Fibroblast of the aortic adventitia (primary cell): ENCODE data around the gene DPP6. TPM values are rescaled to one million over a fixed set of nuclear protein-coding genes. Genes with fewer than 3 reads are reported as not detected.

ENCODE experiments used
- DNase-seq: peaks from one replicate; pipeline ENCODE4 v3.0.0-alpha.2; 2010; ENCODE audit warnings: low read depth
- H3K4me3 ChIP-seq: 2 replicates; pipeline ENCODE4 v1.5.1; 2011; ENCODE audit warnings: low read depth, mild to moderate bottlenecking, control low read depth, low read length, moderate library complexity
- total RNA-seq: library from RNA; depleted of rRNA; stranded (reverse); fragments of >200 nt; gene quantifications from 2 replicates; pipeline ENCODE4 v1.2.3, GENCODE V29; 2012; ENCODE audit warnings: low replicate concordance
- TF ChIP-seq, protein P1 (sequence below): IDR thresholded peaks from 2 replicates; pipeline ENCODE4 v1.5.1; 2011; ENCODE audit warnings: mild to moderate bottlenecking, low read length, control low read depth, inconsistent platforms; ENCODE audit not compliant: insufficient read depth

DPP6 gene
- total RNA-seq, 1 donor: not detected

GRCh38 chr7:154646126-154647013 is 594.2 kb downstream of the DPP6 start:
- no peak for DNase-seq
- TF ChIP-seq, protein P1, sequence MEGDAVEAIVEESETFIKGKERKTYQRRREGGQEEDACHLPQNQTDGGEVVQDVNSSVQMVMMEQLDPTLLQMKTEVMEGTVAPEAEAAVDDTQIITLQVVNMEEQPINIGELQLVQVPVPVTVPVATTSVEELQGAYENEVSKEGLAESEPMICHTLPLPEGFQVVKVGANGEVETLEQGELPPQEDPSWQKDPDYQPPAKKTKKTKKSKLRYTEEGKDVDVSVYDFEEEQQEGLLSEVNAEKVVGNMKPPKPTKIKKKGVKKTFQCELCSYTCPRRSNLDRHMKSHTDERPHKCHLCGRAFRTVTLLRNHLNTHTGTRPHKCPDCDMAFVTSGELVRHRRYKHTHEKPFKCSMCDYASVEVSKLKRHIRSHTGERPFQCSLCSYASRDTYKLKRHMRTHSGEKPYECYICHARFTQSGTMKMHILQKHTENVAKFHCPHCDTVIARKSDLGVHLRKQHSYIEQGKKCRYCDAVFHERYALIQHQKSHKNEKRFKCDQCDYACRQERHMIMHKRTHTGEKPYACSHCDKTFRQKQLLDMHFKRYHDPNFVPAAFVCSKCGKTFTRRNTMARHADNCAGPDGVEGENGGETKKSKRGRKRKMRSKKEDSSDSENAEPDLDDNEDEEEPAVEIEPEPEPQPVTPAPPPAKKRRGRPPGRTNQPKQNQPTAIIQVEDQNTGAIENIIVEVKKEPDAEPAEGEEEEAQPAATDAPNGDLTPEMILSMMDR: no peak
- H3K4me3 ChIP-seq: no peak overlapping the region

DNA sequence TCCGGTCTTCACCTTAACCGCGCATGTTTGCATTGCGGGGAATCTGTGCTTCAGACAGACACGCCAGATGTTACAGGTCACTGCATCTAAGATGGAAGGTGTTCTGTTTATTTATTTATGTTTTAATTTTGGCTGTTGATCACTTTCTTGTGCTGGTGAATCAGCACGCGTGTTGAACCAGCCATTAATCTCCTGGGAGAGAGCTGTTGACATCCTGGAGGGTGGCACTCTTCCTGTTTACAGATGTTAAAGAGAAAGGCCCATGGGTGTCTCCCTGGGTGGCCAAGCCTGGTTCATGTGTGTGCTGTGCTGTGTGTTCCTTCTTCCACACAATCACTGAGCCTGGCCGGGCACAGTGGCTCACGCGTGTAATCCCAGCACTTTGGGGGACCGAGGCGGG is 595.4 kb downstream of the DPP6 start:
- H3K4me3 ChIP-seq: no peak overlapping the region
- TF ChIP-seq, protein P1: no peak
- DNase-seq: no peak

DNA sequence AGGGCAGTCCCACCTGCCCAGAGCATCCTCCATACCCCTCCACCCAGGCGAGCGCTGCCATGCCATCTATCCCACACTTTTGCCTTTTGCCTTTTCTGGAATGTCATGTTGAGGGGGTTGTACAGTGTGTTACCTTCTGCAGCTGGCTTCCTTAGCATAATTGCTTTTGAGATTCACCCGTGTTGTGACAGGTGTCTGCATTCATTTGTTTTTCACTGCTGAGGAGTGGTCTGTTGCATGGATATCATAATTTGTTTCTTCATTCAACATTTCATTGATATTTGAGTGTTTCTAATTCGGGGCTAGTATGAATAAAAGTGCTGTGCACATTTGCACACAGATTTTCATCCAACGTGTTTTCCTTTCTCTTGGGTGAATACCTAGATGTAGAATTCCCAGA is 596.8 kb downstream of the DPP6 start:
- TF ChIP-seq, protein P1: no peak
- DNase-seq: no peak
- no peak overlapping the region for H3K4me3 ChIP-seq

DNA sequence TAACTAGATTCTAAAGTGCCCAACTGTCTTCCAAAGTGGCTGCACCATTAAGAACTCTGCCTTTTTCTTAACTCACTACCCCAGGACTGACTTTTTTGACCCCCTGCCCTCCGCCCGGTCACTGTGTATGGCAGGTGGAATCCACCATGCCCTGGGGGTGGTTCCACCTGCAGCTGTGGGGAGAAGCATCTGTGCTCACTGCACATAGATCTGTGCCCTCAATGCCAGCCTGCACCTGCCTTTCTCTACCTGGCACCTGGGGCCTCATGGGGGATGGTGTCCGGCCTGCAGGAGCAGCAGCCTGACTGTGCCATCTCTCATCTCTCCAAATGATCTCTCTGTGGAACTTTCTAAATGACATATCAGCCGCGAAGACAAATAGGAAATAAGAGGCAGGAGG is 597.2 kb downstream of the DPP6 start:
- H3K4me3 ChIP-seq: no peak overlapping the region
- TF ChIP-seq, protein P1: no peak
- DNase-seq: no peak

GRCh38 chr7:154650275-154650674 is 598.1 kb downstream of the DPP6 start:
- H3K4me3 ChIP-seq: no peak overlapping the region
- TF ChIP-seq, protein P1: no peak
- DNase-seq: no peak

DNA sequence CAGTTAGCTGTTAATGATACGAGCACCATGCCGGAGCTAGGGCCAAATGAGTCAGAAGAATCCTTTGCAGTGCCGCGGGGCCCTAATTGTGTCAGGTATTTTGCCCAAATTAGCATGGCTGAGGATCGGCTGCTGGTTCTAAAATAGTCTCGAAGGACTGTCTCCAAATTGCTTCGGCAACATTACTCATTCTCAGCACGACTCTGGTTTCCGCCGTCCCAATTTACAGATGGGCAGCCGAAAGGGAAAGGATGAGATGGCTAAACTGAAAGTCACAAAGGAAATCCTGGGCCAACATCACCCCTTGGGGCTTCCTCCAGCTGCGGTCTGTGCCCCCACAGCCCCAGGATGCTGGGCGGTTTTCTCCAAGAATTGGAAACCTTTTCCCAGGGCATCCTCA is 599.3 kb downstream of the DPP6 start:
- no peak for DNase-seq
- TF ChIP-seq, protein P1: no peak

More for the DNA sequence above, 599.3 kb downstream of the DPP6 start:
- H3K4me3 ChIP-seq: no peak overlapping the region
